Panc1 (cell line): ENCODE measurements around the gene NAPSA.

Experiments
- CTCF ChIP-seq: fragments of 450-650 bp; IDR thresholded peaks from 2 replicates; pipeline ENCODE4 v1.5.1; 2017; ENCODE audit warnings: mild to moderate bottlenecking
- SIN3A ChIP-seq: IDR thresholded peaks from 2 replicates; pipeline ENCODE4 v1.6.1; 2012; ENCODE audit warnings: low read depth, mild to moderate bottlenecking, low read length, moderate library complexity, borderline replicate concordance; ENCODE audit not compliant: insufficient read depth

- no peak for TF ChIP-seq CTCF
- TF ChIP-seq SIN3A, result no peak
These were observed 41.1 kb downstream of the NAPSA start for GRCh38 chr19:50324331-50324730.
